ENCODE data around the gene DUSP9.
A peak's percentile ranks its signal among the peaks of the same experiment; 100 is the strongest.

Gene DUSP9

DNA sequence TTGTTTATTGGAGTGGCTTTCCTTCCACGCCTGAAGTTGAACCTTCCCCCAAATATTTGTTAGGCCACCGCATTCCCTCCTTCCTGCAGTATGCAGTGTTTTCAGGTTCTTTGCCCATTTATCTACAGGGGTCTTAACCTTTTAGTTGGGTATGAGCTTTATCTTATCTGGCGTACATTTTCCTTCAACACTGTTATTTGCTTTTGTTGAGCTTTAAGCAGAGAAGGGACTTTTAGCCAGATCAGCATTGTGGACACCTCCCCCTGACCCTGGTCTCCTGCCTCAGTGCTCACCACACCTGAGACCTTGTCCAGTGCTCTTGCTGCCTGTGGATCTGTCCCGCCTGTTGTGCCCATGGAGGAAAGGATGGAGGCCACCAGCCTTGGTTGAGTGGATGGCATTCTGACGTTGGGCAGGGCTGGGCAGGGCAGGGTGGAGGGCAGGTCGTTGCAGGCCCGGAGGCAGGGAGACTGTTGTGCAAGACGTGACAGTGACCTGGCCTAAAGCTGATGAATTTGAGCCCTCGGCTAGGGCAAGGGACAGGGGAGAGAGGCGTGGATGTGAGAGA, 998 bp upstream of the DUSP9 start:
- FAIRE-seq (no peak), DNase-seq (ENCODE audit: insufficient read length, low spot score) (no peak)
- TF ChIP-seq PAX5 (IDR thresholded peaks at IDR 0.05; ENCODE audit: insufficient read depth, low read length, severe bottlenecking) = no peak
- TF ChIP-seq POU2F2 (IDR thresholded peaks at IDR 0.05; ENCODE audit: low read depth, low read length) = no peak
- no peak for TF ChIP-seq POLR2A (IDR thresholded peaks at IDR 0.05; ENCODE audit: low read depth, low read length)
- TF ChIP-seq TAF1 (IDR thresholded peaks at IDR 0.05; ENCODE audit: low read depth, low read length) = no peak
- no peak for TF ChIP-seq POLR2AphosphoS5 (IDR thresholded peaks at IDR 0.05; ENCODE audit: low read depth, low read length)
- no peak for TF ChIP-seq SPI1 (IDR thresholded peaks at IDR 0.05; ENCODE audit: low read depth, low read length)

DNA sequence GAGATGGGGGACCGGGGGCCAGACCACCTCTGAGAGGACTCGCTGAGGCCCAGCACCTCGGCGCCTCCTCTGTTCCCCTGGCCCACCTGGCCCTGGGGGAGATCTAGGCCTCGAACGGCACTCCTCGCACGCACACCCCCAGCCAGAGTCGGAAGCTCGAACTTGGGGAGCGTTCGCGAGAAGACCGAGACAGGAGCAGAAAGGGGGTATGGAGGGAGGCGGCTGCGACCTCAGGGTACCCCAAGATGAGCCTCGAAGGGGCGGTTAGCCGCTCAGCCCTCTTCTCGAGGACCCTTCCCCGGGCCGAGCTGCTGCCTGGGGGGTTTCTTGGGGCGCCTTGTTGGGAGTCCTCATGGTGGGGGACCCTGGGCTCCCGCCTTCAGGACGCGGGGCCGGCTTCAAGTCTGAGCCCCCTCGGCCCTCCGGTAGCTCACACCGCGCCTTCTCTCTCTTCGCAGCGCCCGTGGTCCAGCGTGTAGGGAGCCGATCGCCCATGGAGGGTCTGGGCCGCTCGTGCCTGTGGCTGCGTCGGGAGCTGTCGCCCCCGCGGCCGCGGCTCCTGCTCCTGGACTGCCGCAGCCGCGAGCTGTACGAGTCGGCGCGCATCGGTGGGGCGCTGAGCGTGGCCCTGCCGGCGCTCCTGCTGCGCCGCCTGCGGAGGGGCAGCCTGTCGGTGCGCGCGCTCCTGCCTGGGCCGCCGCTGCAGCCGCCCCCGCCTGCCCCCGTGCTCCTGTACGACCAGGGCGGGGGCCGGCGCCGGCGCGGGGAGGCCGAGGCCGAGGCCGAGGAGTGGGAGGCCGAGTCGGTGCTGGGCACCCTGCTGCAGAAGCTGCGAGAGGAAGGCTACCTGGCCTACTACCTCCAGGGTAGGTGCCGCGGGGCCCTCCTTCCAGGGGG, 706 bp downstream of the DUSP9 start:
- TF ChIP-seq PAX5 (IDR thresholded peaks at IDR 0.05; ENCODE audit: insufficient read depth, low read length, severe bottlenecking) (no peak), POLR2A (IDR thresholded peaks at IDR 0.05; ENCODE audit: low read depth, low read length) (no peak), TAF1 (IDR thresholded peaks at IDR 0.05; ENCODE audit: low read depth, low read length) (no peak), POU2F2 (IDR thresholded peaks at IDR 0.05; ENCODE audit: low read depth, low read length) (no peak), SPI1 (IDR thresholded peaks at IDR 0.05; ENCODE audit: low read depth, low read length) (no peak), POLR2AphosphoS5 (IDR thresholded peaks at IDR 0.05; ENCODE audit: low read depth, low read length) (no peak)
- DNase-seq (ENCODE audit: insufficient read length, low spot score) = no peak
- FAIRE-seq = no peak

DNA sequence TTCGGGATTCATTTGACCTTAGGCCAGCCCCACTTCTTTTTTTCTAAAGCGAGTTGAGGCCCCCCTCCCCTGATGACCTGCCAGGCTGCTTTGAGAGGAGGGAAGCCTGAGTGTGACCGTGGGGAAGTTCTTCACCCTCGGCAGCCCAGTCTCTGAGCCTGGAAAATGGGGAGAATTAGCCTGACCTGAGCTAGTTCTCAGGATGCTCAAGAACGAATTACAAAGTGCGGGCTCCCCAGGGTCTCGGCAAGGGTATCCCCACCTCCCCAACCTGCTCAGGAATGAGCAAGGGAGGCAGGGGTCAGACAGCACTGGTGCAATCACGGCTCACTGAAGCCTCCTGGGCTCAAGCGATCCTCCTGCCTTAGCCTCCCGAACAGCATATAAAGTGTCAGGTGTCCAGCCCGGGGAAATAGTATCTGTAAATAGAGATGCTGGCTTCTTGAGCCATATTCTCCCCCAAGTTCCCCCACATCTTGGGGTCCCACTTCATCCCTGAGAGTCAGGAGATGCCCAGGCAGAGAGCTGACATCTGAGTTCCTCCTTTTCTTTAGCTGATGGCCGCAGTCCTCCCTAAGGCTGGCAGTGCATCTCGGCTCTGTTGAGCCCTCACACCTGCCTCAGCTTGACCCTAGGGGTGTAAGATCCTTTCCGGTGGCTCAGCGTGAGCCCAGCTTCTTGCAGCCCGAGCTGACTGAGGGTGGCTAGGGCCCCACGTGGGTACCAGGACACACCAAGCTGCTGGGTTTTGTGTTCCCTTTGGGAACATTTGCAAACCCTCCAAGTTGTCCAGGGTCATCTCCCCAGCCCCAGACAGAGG, 1.6 kb downstream of the DUSP9 start:
- FAIRE-seq (no peak), DNase-seq (ENCODE audit: insufficient read length, low spot score) (no peak)
- TF ChIP-seq SPI1 (IDR thresholded peaks at IDR 0.05; ENCODE audit: low read depth, low read length) (no peak), POU2F2 (IDR thresholded peaks at IDR 0.05; ENCODE audit: low read depth, low read length) (no peak), PAX5 (IDR thresholded peaks at IDR 0.05; ENCODE audit: insufficient read depth, low read length, severe bottlenecking) (no peak), POLR2A (IDR thresholded peaks at IDR 0.05; ENCODE audit: low read depth, low read length) (no peak), POLR2AphosphoS5 (IDR thresholded peaks at IDR 0.05; ENCODE audit: low read depth, low read length) (no peak), TAF1 (IDR thresholded peaks at IDR 0.05; ENCODE audit: low read depth, low read length) (no peak)

DNA sequence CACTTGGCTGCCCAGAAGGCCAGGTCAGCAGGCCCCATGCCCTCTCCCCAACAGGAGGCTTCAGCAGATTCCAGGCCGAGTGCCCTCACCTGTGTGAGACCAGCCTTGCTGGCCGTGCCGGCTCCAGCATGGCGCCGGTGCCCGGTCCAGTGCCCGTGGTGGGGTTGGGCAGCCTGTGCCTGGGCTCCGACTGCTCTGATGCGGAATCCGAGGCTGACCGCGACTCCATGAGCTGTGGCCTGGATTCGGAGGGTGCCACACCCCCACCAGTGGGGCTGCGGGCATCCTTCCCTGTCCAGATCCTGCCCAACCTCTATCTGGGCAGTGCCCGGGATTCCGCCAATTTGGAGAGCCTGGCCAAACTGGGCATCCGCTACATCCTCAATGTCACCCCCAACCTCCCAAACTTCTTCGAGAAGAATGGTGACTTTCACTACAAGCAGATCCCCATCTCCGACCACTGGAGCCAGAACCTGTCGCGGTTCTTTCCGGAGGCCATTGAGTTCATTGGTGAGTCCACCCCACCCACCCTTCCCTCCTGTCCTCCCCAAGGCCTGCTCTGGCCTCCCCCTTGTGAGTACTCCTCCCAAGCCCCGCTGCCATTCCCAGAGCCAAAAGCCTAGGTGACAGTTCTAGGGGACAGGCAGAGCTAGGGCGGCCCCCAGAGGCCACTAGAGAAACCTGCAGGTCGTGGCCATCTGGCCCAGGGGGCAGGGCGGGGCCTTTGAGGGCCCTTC, 2.3 kb downstream of the DUSP9 start:
- TF ChIP-seq POLR2AphosphoS5 (IDR thresholded peaks at IDR 0.05; ENCODE audit: low read depth, low read length) (no peak), POLR2A (IDR thresholded peaks at IDR 0.05; ENCODE audit: low read depth, low read length) (no peak), PAX5 (IDR thresholded peaks at IDR 0.05; ENCODE audit: insufficient read depth, low read length, severe bottlenecking) (no peak), POU2F2 (IDR thresholded peaks at IDR 0.05; ENCODE audit: low read depth, low read length) (no peak), TAF1 (IDR thresholded peaks at IDR 0.05; ENCODE audit: low read depth, low read length) (no peak), SPI1 (IDR thresholded peaks at IDR 0.05; ENCODE audit: low read depth, low read length) (no peak)
- DNase-seq (ENCODE audit: insufficient read length, low spot score) (peak; percentile 66), FAIRE-seq (no peak)

DNA sequence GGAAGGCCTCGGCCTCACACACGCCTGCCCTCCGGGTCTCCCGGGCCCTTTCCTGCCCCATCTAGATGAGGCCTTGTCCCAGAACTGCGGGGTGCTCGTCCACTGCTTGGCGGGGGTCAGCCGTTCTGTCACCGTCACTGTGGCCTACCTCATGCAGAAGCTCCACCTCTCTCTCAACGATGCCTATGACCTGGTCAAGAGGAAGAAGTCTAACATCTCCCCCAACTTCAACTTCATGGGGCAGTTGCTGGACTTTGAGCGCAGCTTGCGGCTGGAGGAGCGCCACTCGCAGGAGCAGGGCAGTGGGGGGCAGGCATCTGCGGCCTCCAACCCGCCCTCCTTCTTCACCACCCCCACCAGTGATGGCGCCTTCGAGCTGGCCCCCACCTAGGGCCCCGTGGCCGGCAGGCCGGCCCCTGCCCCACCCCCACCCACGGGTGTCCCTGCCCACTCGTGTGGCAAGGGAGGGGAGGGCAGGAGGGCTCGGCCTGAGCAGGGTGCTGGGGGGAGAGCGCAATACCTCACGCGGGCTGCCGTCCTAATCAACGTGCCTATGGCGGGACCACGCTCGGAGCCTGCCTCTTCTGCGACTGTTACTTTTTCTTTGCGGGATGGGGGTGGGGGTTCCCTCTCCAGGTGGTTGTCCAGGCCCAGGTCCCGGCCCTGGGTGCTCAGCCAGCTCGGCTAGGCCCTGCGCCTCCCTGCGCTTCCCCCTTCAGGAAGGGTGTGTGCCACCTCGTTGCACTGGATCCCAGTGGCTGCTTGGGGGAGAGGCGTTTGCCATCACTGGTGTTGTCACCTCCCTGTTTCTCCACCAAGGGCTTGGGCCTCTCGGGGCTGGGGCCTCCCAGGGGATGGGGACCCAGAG, 3.1 kb downstream of the DUSP9 start:
- no peak for TF ChIP-seq POLR2AphosphoS5 (IDR thresholded peaks at IDR 0.05; ENCODE audit: low read depth, low read length)
- no peak for TF ChIP-seq POLR2A (IDR thresholded peaks at IDR 0.05; ENCODE audit: low read depth, low read length)
- TF ChIP-seq TAF1 (IDR thresholded peaks at IDR 0.05; ENCODE audit: low read depth, low read length) = no peak
- TF ChIP-seq POU2F2 (IDR thresholded peaks at IDR 0.05; ENCODE audit: low read depth, low read length) = no peak
- TF ChIP-seq SPI1 (IDR thresholded peaks at IDR 0.05; ENCODE audit: low read depth, low read length) = no peak
- TF ChIP-seq PAX5 (IDR thresholded peaks at IDR 0.05; ENCODE audit: insufficient read depth, low read length, severe bottlenecking) = no peak
- no peak for DNase-seq (ENCODE audit: insufficient read length, low spot score)
- peak; percentile 75 for FAIRE-seq

DNA sequence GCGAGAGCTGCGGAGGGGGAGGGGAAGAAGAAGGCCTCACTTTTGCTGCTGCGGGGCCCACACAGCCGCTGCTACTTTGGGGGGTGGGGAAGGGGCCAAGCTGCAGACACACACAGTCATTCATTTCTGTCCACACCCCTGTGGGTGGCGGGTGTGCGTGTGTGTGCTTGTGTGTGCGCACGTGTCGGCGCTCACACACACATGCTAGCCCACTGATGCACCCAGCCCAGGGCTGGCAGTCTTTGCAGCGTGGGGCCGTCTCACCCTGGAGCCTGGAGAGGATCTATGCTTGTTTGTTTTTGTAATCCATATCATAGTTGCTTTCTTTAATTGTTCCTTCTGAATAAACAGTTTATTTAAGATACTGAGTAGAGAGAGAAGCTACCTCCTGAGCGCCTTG, 4.0 kb downstream of the DUSP9 start:
- DNase-seq (ENCODE audit: insufficient read length, low spot score) (no peak), FAIRE-seq (no peak)
- no peak for TF ChIP-seq POLR2A (IDR thresholded peaks at IDR 0.05; ENCODE audit: low read depth, low read length)
- TF ChIP-seq PAX5 (IDR thresholded peaks at IDR 0.05; ENCODE audit: insufficient read depth, low read length, severe bottlenecking) = no peak
- no peak for TF ChIP-seq POLR2AphosphoS5 (IDR thresholded peaks at IDR 0.05; ENCODE audit: low read depth, low read length)

DNA sequence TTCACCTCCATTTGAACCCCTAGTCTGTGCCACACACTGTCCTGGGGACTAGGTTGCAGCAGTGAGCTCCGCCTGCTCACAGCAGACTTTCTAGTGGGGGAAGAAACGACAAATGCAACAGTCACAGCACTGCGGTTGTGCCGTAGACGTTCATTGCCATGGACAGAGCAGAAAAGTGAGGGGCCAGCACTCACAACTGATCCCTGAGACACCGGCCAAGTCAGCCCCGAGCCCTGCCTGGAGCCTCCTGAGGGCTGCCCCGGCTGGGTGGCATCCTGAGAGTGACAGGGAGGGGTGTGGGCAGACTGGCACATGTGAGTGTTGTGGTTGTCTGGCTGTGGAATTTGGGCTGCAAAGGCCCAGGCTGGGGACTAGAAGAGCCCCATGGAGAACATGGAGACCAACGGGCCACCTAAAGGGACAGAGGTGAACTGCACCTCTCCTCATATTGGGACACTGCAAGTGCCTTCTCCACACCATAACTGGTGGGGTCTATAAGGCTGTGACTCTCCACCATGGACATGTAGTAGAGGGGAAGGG, 4.6 kb downstream of the DUSP9 start:
- FAIRE-seq (peak; percentile 59), DNase-seq (ENCODE audit: insufficient read length, low spot score) (no peak)
- no peak for TF ChIP-seq POLR2A (IDR thresholded peaks at IDR 0.05; ENCODE audit: low read depth, low read length)

DNA sequence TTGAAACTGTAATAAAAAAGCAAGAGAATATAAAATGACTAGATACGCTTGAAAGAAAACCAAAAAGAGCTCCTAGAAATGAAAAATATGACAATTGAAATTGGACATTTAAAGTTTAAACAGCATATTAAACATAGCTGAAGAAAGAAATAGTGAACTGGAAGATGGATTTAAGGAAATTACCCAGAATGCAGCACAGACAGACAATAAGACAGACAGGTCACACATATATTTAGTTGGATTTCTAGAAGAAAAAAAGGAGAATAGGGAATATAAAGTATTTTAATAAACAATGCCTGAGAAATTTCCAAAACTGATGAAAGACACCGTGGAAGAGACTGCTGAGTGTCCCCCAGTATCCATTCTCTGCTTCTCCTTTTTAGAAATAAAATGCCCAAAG, 6.6 kb downstream of the DUSP9 start:
- FAIRE-seq (no peak), DNase-seq (ENCODE audit: insufficient read length, low spot score) (no peak)
- TF ChIP-seq POLR2AphosphoS5 (IDR thresholded peaks at IDR 0.05; ENCODE audit: low read depth, low read length) = no peak
- TF ChIP-seq PAX5 (IDR thresholded peaks at IDR 0.05; ENCODE audit: insufficient read depth, low read length, severe bottlenecking) = no peak
- no peak for TF ChIP-seq SPI1 (IDR thresholded peaks at IDR 0.05; ENCODE audit: low read depth, low read length)
- no peak for TF ChIP-seq TAF1 (IDR thresholded peaks at IDR 0.05; ENCODE audit: low read depth, low read length)
- no peak for TF ChIP-seq POU2F2 (IDR thresholded peaks at IDR 0.05; ENCODE audit: low read depth, low read length)
- no peak for TF ChIP-seq POLR2A (IDR thresholded peaks at IDR 0.05; ENCODE audit: low read depth, low read length)
